Body of pancreas (tissue), 4 donors: Measurements from ENCODE around the gene MEIOC.

Experiments used
- POLR2A ChIP-seq, 3 donors: fragments of 450-650 bp; IDR thresholded peaks; one replicate each; pipeline ENCODE4 v1.6.1; 2016; ENCODE audit warnings: antibody characterized with exemption in 3 of 3, mild to moderate bottlenecking in 2 of 3
- TF ChIP-seq, protein P1 (sequence below), 7 experiments: fragments of 450-650 bp in 4 of 7; fragments of 200-600 bp in 3 of 7; sonication (generic) in 3 of 7; IDR thresholded peaks; one replicate each; pipeline ENCODE4 v1.5.1; 2016 to 2019; ENCODE audit warnings: antibody characterized with exemption in 7 of 7

DNA sequence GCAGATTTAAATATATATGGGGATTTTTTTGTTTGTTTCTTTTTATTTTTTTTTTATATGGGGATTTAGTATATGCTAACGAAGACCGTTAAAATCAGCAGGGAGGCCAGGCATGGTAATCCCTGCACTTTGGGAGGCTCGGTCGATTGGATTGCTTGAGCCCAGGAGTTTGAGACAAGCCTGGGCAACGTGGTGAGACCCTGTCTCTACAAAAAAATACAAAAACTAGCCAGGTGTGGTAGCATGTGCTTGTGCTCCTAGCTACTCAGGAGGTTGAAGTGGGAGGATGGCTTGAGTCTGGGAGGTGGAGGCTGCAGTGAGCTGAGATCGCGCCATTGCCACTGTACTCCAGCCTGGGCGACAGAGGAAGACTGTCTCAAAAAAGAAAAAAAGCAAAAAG, 22.3 kb upstream of the MEIOC start:
- TF ChIP-seq, protein P1, sequence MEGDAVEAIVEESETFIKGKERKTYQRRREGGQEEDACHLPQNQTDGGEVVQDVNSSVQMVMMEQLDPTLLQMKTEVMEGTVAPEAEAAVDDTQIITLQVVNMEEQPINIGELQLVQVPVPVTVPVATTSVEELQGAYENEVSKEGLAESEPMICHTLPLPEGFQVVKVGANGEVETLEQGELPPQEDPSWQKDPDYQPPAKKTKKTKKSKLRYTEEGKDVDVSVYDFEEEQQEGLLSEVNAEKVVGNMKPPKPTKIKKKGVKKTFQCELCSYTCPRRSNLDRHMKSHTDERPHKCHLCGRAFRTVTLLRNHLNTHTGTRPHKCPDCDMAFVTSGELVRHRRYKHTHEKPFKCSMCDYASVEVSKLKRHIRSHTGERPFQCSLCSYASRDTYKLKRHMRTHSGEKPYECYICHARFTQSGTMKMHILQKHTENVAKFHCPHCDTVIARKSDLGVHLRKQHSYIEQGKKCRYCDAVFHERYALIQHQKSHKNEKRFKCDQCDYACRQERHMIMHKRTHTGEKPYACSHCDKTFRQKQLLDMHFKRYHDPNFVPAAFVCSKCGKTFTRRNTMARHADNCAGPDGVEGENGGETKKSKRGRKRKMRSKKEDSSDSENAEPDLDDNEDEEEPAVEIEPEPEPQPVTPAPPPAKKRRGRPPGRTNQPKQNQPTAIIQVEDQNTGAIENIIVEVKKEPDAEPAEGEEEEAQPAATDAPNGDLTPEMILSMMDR (IDR thresholded peaks at IDR 0.05), result no peak
- no peak for TF ChIP-seq POLR2A (IDR thresholded peaks at IDR 0.05)
